Inflammatory macrophage treated with lipopolysaccharide for 1 hour (primary cell): ENCODE results near the gene PARVG.
"Not testable (repeated sequence)": the region's sequence is repeated elsewhere in the genome, so short reads cannot be mapped to it uniquely, and the experiment has no call there.

Experiments used
- DNase-seq, 2 donors: peaks; one replicate each; pipeline ENCODE4 v3.0.0-alpha.2; 2020 to 2022

The PARVG gene

GRCh38 chr22:44214187-44214586 lies 33.5 kb downstream of the PARVG start:
- DNase-seq: no peak

- DNase-seq: no peak
Measured at GRCh38 chr22:44214764-44215163, 34.0 kb downstream of the PARVG start.

GRCh38 chr22:44215287-44215686 lies 34.6 kb downstream of the PARVG start:
- DNase-seq: no peak

- DNase-seq: no peak
Measured at GRCh38 chr22:44217346-44217745, 36.6 kb downstream of the PARVG start.

GRCh38 chr22:44218071-44218470 lies 37.3 kb downstream of the PARVG start:
- DNase-seq: no peak

GRCh38 chr22:44219101-44219870 lies 38.6 kb downstream of the PARVG start:
- no peak for DNase-seq

- DNase-seq: no peak
Measured at GRCh38 chr22:44220727-44221680, 40.3 kb downstream of the PARVG start.

GRCh38 chr22:44221710-44222475 lies 41.2 kb downstream of the PARVG start:
- no peak for DNase-seq

- DNase-seq: no peak
Measured at GRCh38 chr22:44224166-44224565, 43.4 kb downstream of the PARVG start.

GRCh38 chr22:44225091-44225689 lies 44.5 kb downstream of the PARVG start:
- DNase-seq: no peak

- no peak for DNase-seq
Measured at GRCh38 chr22:44225812-44226211, 45.1 kb downstream of the PARVG start.

GRCh38 chr22:44229331-44229730 lies 48.6 kb downstream of the PARVG start:
- DNase-seq: no peak

- DNase-seq: no peak
Measured at GRCh38 chr22:44229809-44230208, 49.1 kb downstream of the PARVG start.

- DNase-seq: no peak
Measured at GRCh38 chr22:44231233-44231632, 50.5 kb downstream of the PARVG start.

- not testable (repeated sequence) for DNase-seq
Measured at GRCh38 chr22:44234372-44234771, 53.6 kb downstream of the PARVG start.

GRCh38 chr22:44237290-44237689 lies 56.6 kb downstream of the PARVG start:
- DNase-seq: no peak

- not testable (repeated sequence) for DNase-seq
Measured at GRCh38 chr22:44241121-44241520, 60.4 kb downstream of the PARVG start.

- no peak for DNase-seq
Measured at GRCh38 chr22:44242946-44243724, 62.4 kb downstream of the PARVG start.

- no peak for DNase-seq
Measured at GRCh38 chr22:44243761-44244160, 63.0 kb downstream of the PARVG start.

- no peak for DNase-seq
Measured at GRCh38 chr22:44244265-44244822, 63.6 kb downstream of the PARVG start.

- no peak for DNase-seq
Measured at GRCh38 chr22:44245438-44245837, 64.7 kb downstream of the PARVG start.

- DNase-seq: no peak
Measured at GRCh38 chr22:44245867-44246266, 65.1 kb downstream of the PARVG start.
